ENCODE results near the gene RPS6KA6.

- TF ChIP-seq ZNF274 (IDR thresholded peaks at IDR 0.05; ENCODE audit: low read length), result no peak
- TF ChIP-seq ZNF274 (tag by site-specific recombination; IDR thresholded peaks at IDR 0.05; ENCODE audit: borderline replicate concordance), result no peak
- TF ChIP-seq CTCF (tag by site-specific recombination; IDR thresholded peaks at IDR 0.05), result no peak
- no peak for TF ChIP-seq ZNF24 (tag by site-specific recombination; IDR thresholded peaks at IDR 0.05)
- no peak for TF ChIP-seq ZNF837 (tag by site-specific recombination; IDR thresholded peaks at IDR 0.05)
- TF ChIP-seq ZSCAN18 (tag by site-specific recombination; IDR thresholded peaks at IDR 0.05), result no peak
- TF ChIP-seq ZNF324 (tag by site-specific recombination; IDR thresholded peaks at IDR 0.05), result no peak
- TF ChIP-seq AEBP2 (tag by site-specific recombination; IDR thresholded peaks at IDR 0.05; ENCODE audit: borderline replicate concordance), result no peak
- TF ChIP-seq ZFP37 (tag by site-specific recombination; IDR thresholded peaks at IDR 0.05), result no peak
- no peak for TF ChIP-seq ZNF488 (tag by site-specific recombination; IDR thresholded peaks at IDR 0.05)
- no peak for TF ChIP-seq ZNF175 (tag by site-specific recombination; IDR thresholded peaks at IDR 0.05)
These were observed 123.8 kb downstream of the RPS6KA6 start for GRCh38 chrX:84064164-84064563.

Data from HEK293 (cell line).